Lung (tissue), 12 donors: ENCODE measurements around the gene PRKCB. TPM values are rescaled to one million over a fixed set of nuclear protein-coding genes. Genes with fewer than 3 reads are reported as not detected.
A peak's percentile ranks its signal among the peaks of the same experiment; 100 is the strongest.

Experiments used
- ATAC-seq: fragments of 200-7000 bp; cut with Tn5 transposase; one replicate; pipeline ENCODE4 v1.9.1; 2020; ENCODE audit warnings: moderate number of reproducible peaks; ENCODE audit not compliant: insufficient read depth, low FRiP score
- DNase-seq, 3 donors: peaks; one replicate each; pipeline ENCODE4 v3.0.0-alpha.2; 2013 to 2017
- H3K27ac ChIP-seq, 2 donors: one replicate each; pipeline ENCODE4 v1.5.1; 2013; ENCODE audit warnings: mild to moderate bottlenecking in 2 of 2, moderate library complexity in 2 of 2, control low read depth in 1 of 2, inconsistent platforms in 1 of 2, low read depth in 1 of 2, low read length in 1 of 2
- H3K27me3 ChIP-seq, 3 donors: one replicate each; pipeline ENCODE4 v1.5.1; 2013; ENCODE audit warnings: low read length in 2 of 3; ENCODE audit not compliant: control insufficient read depth in 3 of 3, insufficient read depth in 3 of 3
- H3K36me3 ChIP-seq, 4 donors: one replicate each; pipeline ENCODE4 v1.5.1; 2013; ENCODE audit warnings: low read length in 4 of 4, mild to moderate bottlenecking in 1 of 4, moderate library complexity in 1 of 4; ENCODE audit not compliant: control insufficient read depth in 4 of 4, insufficient read depth in 4 of 4
- H3K4me1 ChIP-seq, 5 donors: one replicate each; pipeline ENCODE4 v1.5.1; 2013; ENCODE audit warnings: low read length in 5 of 5, mild to moderate bottlenecking in 2 of 5, moderate library complexity in 1 of 5; ENCODE audit not compliant: control insufficient read depth in 5 of 5, insufficient read depth in 5 of 5
- H3K4me3 ChIP-seq: one replicate; pipeline ENCODE4 v1.5.1; 2013; ENCODE audit warnings: mild to moderate bottlenecking, control low read depth, moderate library complexity
- H3K9ac ChIP-seq, 2 donors: one replicate each; pipeline ENCODE4 v1.5.1; 2013; ENCODE audit warnings: low read length in 2 of 2, control low read depth in 1 of 2; ENCODE audit not compliant: insufficient read depth in 1 of 2
- H3K9me3 ChIP-seq, 4 donors: one replicate each; pipeline ENCODE4 v1.5.1; 2013; ENCODE audit warnings: low read length in 3 of 4, mild to moderate bottlenecking in 1 of 4, moderate library complexity in 1 of 4; ENCODE audit not compliant: control insufficient read depth in 4 of 4, insufficient read depth in 3 of 4
- CTCF ChIP-seq: IDR thresholded peaks from 2 replicates; pipeline ENCODE4 v1.5.1; 2012; ENCODE audit warnings: mild to moderate bottlenecking; ENCODE audit errors: control extremely low read depth, extremely low read depth
- WGBS, 2 donors: extraction: QIAGEN DNeasy Blood & Tissue Kit; methylation state at CpG; one replicate each; pipeline ENCODE4 v1.1.7; 2013; 5-methylcytosine and 5-hydroxymethylcytosine counted together
- polyA plus RNA-seq, 2 donors: library from polyadenylated mRNA; stranded (reverse); fragments of 200-250 nt; gene quantifications; one replicate each; pipeline ENCODE4 v1.2.1, GENCODE V29; 2013
- total RNA-seq, 2 donors: library from RNA; depleted of rRNA in 1 of 2; stranded (reverse); fragments of >200 nt in 1 of 2; gene quantifications; one replicate each; pipeline ENCODE4 v1.2.1, GENCODE V29; 2014 to 2021
- donor health status: control.
- donor health status: control.
- donor health status: Bipolar disorder and iron deficiency.
- donor health status: healthy.
- donor health status: DM: yes; HTN: yes; CAD: no.

Gene PRKCB
- total and polyA plus RNA-seq, 4 donors, result 2.5 to 46.4 (median 21.8) TPM

- no peak overlapping the region for H3K27ac ChIP-seq
- H3K36me3 ChIP-seq, result no peaks in the 10 kb centered on the region
- DNase-seq (no peak), ATAC-seq (no peak)
- 84 to 86% methylated on average over 3 of the region's 3 CpGs for WGBS, 2 donors
- TF ChIP-seq CTCF, result no peak
- no peaks in the 10 kb centered on the region for H3K4me1 ChIP-seq
- no peak overlapping the region for H3K9ac ChIP-seq
- no peaks in the 10 kb centered on the region for H3K27me3 ChIP-seq
- no peaks in the 10 kb centered on the region for H3K9me3 ChIP-seq
- no peak overlapping the region for H3K4me3 ChIP-seq
These were observed 297.0 kb downstream of the PRKCB start for GRCh38 chr16:24132797-24133155.

GRCh38 chr16:24135624-24136565 lies 300.1 kb downstream of the PRKCB start:
- H3K4me1 ChIP-seq, result peaks cover 0 to 10% (median 0%) of the 10 kb centered on the region in 5 donors
- WGBS, 2 donors, result 71 to 75% methylated on average over 9 of the region's 9 CpGs
- DNase-seq, result no peak
- H3K27me3 ChIP-seq, result no peaks in the 10 kb centered on the region
- no peak for ATAC-seq
- no peak overlapping the region for H3K27ac ChIP-seq
- H3K9ac ChIP-seq, result no peak overlapping the region
- no peak for TF ChIP-seq CTCF
- H3K9me3 ChIP-seq, result no peaks in the 10 kb centered on the region
- peaks cover 0 to 5% (median 0%) of the 10 kb centered on the region in 4 donors for H3K36me3 ChIP-seq
- no peak overlapping the region for H3K4me3 ChIP-seq

GRCh38 chr16:24138024-24138423 lies 302.2 kb downstream of the PRKCB start:
- no peak overlapping the region for H3K27ac ChIP-seq
- no peaks in the 10 kb centered on the region for H3K9me3 ChIP-seq
- no peak overlapping the region for H3K9ac ChIP-seq
- WGBS, 2 donors, result 54 to 70% methylated on average over 2 of the region's 2 CpGs
- peak in 2 of 3 donors; percentile 18 to 34 for DNase-seq
- no peaks in the 10 kb centered on the region for H3K27me3 ChIP-seq
- no peak overlapping the region for H3K4me3 ChIP-seq
- peaks cover 0 to 10% (median 0%) of the 10 kb centered on the region in 5 donors for H3K4me1 ChIP-seq
- TF ChIP-seq CTCF, result no peak
- no peak for ATAC-seq
- H3K36me3 ChIP-seq, result peaks cover 0 to 5% (median 0%) of the 10 kb centered on the region in 4 donors
